ENCODE results near the gene GAGE12E.
"Not testable (repeated sequence)": the region's sequence is repeated elsewhere in the genome, so short reads cannot be mapped to it uniquely, and the experiment has no call there.

Gene GAGE12E

GRCh38 chrX:49550989-49551388 is at the start of gene GAGE12E:
TSS of gene GAGE12E (plus strand) at chrX:49551289. CDS start at chrX:49552444, 1,155 bp downstream.
- DNase-seq, result not testable (repeated sequence)

- DNase-seq, result not testable (repeated sequence)
Measured at GRCh38 chrX:49531877-49532276, 19.2 kb upstream of the GAGE12E start, which contains the start of gene GAGE12C. TSS of gene GAGE12C (plus strand) at chrX:49532177. CDS start at chrX:49533332, 1,155 bp downstream.

GRCh38 chrX:49541433-49541832 is 9.7 kb upstream of the GAGE12E start, which contains the start of gene GAGE12D:
TSS of gene GAGE12D (plus strand) at chrX:49541733. CDS start at chrX:49542888, 1,155 bp downstream.
- DNase-seq, result not testable (repeated sequence)

GRCh38 chrX:49560542-49560941 is 9.5 kb downstream of the GAGE12E start, which contains the start of gene GAGE12F:
TSS of gene GAGE12F (plus strand) at chrX:49560842. CDS start at chrX:49561997, 1,155 bp downstream.
- not testable (repeated sequence) for DNase-seq

- DNase-seq, result not testable (repeated sequence)
Measured at GRCh38 chrX:49568728-49569127, 17.6 kb downstream of the GAGE12E start.

- not testable (repeated sequence) for DNase-seq
Measured at GRCh38 chrX:49569152-49569551, 18.1 kb downstream of the GAGE12E start.

- not testable (repeated sequence) for DNase-seq
Measured at GRCh38 chrX:49570100-49570499, 19.0 kb downstream of the GAGE12E start, which contains the start of gene GAGE12G. TSS of gene GAGE12G (plus strand) at chrX:49570400. CDS start at chrX:49571555, 1,155 bp downstream.

GRCh38 chrX:49579649-49580048 is 28.6 kb downstream of the GAGE12E start, which contains the start of gene GAGE12H:
TSS of gene GAGE12H (plus strand) at chrX:49579949. CDS start at chrX:49581104, 1,155 bp downstream.
- not testable (repeated sequence) for DNase-seq

GRCh38 chrX:49589196-49589595 is 38.1 kb downstream of the GAGE12E start, which contains the start of gene GAGE2A:
TSS of gene GAGE2A (plus strand) at chrX:49589496. CDS start at chrX:49590651, 1,155 bp downstream.
- not testable (repeated sequence) for DNase-seq

- peak; percentile 5 for DNase-seq
Measured at GRCh38 chrX:49589769-49590478, 38.8 kb downstream of the GAGE12E start.

- DNase-seq, result not testable (repeated sequence)
Measured at GRCh38 chrX:49590488-49590887, 39.4 kb downstream of the GAGE12E start.

- DNase-seq, result not testable (repeated sequence)
Measured at GRCh38 chrX:49598720-49599119, 47.6 kb downstream of the GAGE12E start, which contains the start of gene GAGE1. TSS of gene GAGE1 (plus strand) at chrX:49599020. CDS start at chrX:49600175, 1,155 bp downstream.

All from CD4-positive, alpha-beta T cell treated with Interleukin-6 for 4 hours (primary cell).